HUES48 (cell line): ENCODE data around the gene SLC22A5.

Source experiments
- H3K27ac ChIP-seq: one replicate; pipeline ENCODE4 v1.7.0; 2013; ENCODE audit warnings: low read depth, low read length, inconsistent platforms
- H3K27me3 ChIP-seq: 2 replicates; pipeline ENCODE4 v1.6.1; 2013; ENCODE audit warnings: mild to moderate bottlenecking, low read length; ENCODE audit not compliant: control insufficient read depth, insufficient read depth
- H3K36me3 ChIP-seq: 2 replicates; pipeline ENCODE4 v1.6.1; 2013; ENCODE audit warnings: low read length; ENCODE audit not compliant: control insufficient read depth, insufficient read depth
- H3K4me1 ChIP-seq: 2 replicates; pipeline ENCODE4 v1.6.1; 2013; ENCODE audit warnings: mild to moderate bottlenecking, low read length; ENCODE audit not compliant: control insufficient read depth, insufficient read depth
- H3K4me3 ChIP-seq: 2 replicates; pipeline ENCODE4 v1.5.1; 2013; ENCODE audit warnings: mild to moderate bottlenecking, low read depth, low read length
- H3K9ac ChIP-seq: 2 replicates; pipeline ENCODE4 v1.6.1; 2013; ENCODE audit warnings: mild to moderate bottlenecking, low read depth, low read length, moderate library complexity
- H3K9me3 ChIP-seq: 2 replicates; pipeline ENCODE4 v1.6.1; 2013; ENCODE audit warnings: low read length; ENCODE audit not compliant: control insufficient read depth, insufficient read depth

Gene SLC22A5

GRCh38 chr5:132438917-132439316 lies 69.4 kb downstream of the SLC22A5 start:
- Histone ChIP-seq H3K9me3 (no peaks in the 10 kb centered on the region), H3K36me3 (no peaks in the 10 kb centered on the region), H3K4me3 (no peak overlapping the region), H3K9ac (no peak overlapping the region), H3K27me3 (no peaks in the 10 kb centered on the region), H3K27ac (no peak overlapping the region), H3K4me1 (peaks cover 7% of the 10 kb centered on the region)

GRCh38 chr5:132439521-132440089 lies 70.1 kb downstream of the SLC22A5 start:
- H3K27ac ChIP-seq: no peak overlapping the region
- no peak overlapping the region for H3K4me3 ChIP-seq
- peaks cover 8% of the 10 kb centered on the region for H3K4me1 ChIP-seq
- H3K27me3 ChIP-seq: no peaks in the 10 kb centered on the region
- no peak overlapping the region for H3K9ac ChIP-seq
- no peaks in the 10 kb centered on the region for H3K36me3 ChIP-seq
- H3K9me3 ChIP-seq: no peaks in the 10 kb centered on the region

- peak overlapping the region; percentile 9 for H3K27ac ChIP-seq
- peaks cover 16% of the 10 kb centered on the region; the same call in 1 of the 2 replicates for H3K4me1 ChIP-seq
- no peaks in the 10 kb centered on the region for H3K9me3 ChIP-seq
- no peak overlapping the region for H3K9ac ChIP-seq
- no peak overlapping the region for H3K4me3 ChIP-seq
- H3K36me3 ChIP-seq: no peaks in the 10 kb centered on the region
- H3K27me3 ChIP-seq: no peaks in the 10 kb centered on the region
Observed at GRCh38 chr5:132444061-132444460, 74.6 kb downstream of the SLC22A5 start.
